ENCODE results near the gene METTL13. TPM values are rescaled to one million over a fixed set of nuclear protein-coding genes. Genes with fewer than 3 reads are reported as not detected.

The METTL13 gene
- total RNA-seq, 2 experiments from 2014 or later, result 6.5 to 7.9 TPM

DNA sequence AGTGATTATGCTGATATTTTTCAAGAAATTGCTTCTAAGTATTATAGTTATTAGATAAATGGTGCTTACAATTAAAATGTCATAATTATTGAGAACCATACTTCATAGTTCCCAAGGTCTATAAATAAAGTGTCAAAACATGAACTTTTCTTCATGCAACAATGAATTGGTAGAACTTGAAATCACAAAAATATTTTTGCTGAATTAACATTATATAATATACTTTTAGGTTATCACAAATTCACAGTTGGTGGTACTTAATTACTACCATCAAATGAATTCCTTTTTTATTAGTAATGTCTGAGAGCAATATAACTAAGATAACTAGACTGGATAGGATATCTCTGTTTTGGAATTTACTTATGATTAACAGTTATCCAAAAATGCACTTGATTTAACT, 64.5 kb downstream of the METTL13 start:
- peaks cover 13% of the 10 kb centered on the region for H3K4me1 ChIP-seq (ENCODE audit: insufficient read depth, low read length)
- CTCF ChIA-PET, result no interaction called here
- DNase-seq (no peak), ATAC-seq (ENCODE audit: poor library complexity) (no peak)
- Mint-ChIP-seq H3K4me1 (ENCODE audit: low read depth) (peaks cover 8% of the 10 kb centered on the region), H3K9me3 (no peaks in the 10 kb centered on the region), H3K4me3 (no peak overlapping the region), H3K27ac (no peak overlapping the region), H3K27me3 (peaks cover 5% of the 10 kb centered on the region), H3K36me3 (ENCODE audit: low read depth) (no peaks in the 10 kb centered on the region)
- intact Hi-C loops (cut with DNase I, micrococcal nuclease), result loop anchor here (10.0 kb wide), 3 partner anchors 101 to 1639 kb away; partner anchors contain the start of genes GORAB (in 1 of the 2) and VAMP4 (in 1 of the 2)
- POLR2A ChIA-PET, result no interaction called here
- no peaks in the 10 kb centered on the region for H3K9me3 ChIP-seq (ENCODE audit: control insufficient read depth in 1 of 2, insufficient read depth in 1 of 2, low read length in 2 of 2)
- H3K36me3 ChIP-seq (ENCODE audit: insufficient read depth, low read length), result no peaks in the 10 kb centered on the region
- H3K4me3 ChIP-seq (ENCODE audit: low read length), result no peak overlapping the region
- TF ChIP-seq, protein P1, sequence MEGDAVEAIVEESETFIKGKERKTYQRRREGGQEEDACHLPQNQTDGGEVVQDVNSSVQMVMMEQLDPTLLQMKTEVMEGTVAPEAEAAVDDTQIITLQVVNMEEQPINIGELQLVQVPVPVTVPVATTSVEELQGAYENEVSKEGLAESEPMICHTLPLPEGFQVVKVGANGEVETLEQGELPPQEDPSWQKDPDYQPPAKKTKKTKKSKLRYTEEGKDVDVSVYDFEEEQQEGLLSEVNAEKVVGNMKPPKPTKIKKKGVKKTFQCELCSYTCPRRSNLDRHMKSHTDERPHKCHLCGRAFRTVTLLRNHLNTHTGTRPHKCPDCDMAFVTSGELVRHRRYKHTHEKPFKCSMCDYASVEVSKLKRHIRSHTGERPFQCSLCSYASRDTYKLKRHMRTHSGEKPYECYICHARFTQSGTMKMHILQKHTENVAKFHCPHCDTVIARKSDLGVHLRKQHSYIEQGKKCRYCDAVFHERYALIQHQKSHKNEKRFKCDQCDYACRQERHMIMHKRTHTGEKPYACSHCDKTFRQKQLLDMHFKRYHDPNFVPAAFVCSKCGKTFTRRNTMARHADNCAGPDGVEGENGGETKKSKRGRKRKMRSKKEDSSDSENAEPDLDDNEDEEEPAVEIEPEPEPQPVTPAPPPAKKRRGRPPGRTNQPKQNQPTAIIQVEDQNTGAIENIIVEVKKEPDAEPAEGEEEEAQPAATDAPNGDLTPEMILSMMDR (IDR thresholded peaks at IDR 0.05), result no peak
- H3K27me3 ChIP-seq (ENCODE audit: control insufficient read depth in 1 of 2, insufficient read depth in 2 of 2, low read length in 2 of 2), result peaks cover 4 to 10% of the 10 kb centered on the region in 2 experiments
- H3K27ac ChIP-seq (ENCODE audit: low read depth in 1 of 2, low read length in 2 of 2), result no peak overlapping the region

Other genes with a start within 250 kb of the METTL13 start
- gene MYOCOS, start 159.4 kb upstream of the METTL13 start, total RNA-seq, result under 1 TPM in 1 of 2 experiments, not detected in 1; 0.14 TPM
- gene MYOC, start 129.0 kb upstream of the METTL13 start, total RNA-seq, result not detected
- gene VAMP4, start 39.6 kb upstream of the METTL13 start, total RNA-seq, result 10 to 100 TPM in 1 of 2 experiments, 1 to 10 TPM in 1; 8.1 to 12.1 TPM
- gene DNM3, start 59.8 kb downstream of the METTL13 start, total RNA-seq, result 1 to 10 TPM; 1.6 to 1.8 TPM